T47D (cell line): Measurements from ENCODE around the gene TBC1D16.
"Not testable (repeated sequence)": the region's sequence is repeated elsewhere in the genome, so short reads cannot be mapped to it uniquely, and the experiment has no call there.

ENCODE experiments used
- DNase-seq, 2 experiments: peaks; one replicate each; pipeline versions ENCODE4 v3.0.0 to v3.0.0-alpha.2; 2011 to 2012; ENCODE audit warnings: low read depth in 1 of 2, low spot score in 1 of 2
- JUND ChIP-seq: IDR thresholded peaks from 2 replicates; pipeline ENCODE4 v1.6.1; 2012; ENCODE audit warnings: low read depth
- in situ Hi-C: cut with HindIII; loops from 2 replicates; pipeline ENCODE4 v1.10.0; 2016; ENCODE audit warnings: low sequenced_read_pairs, low pct_unique_long_range_greater_than_20kb

Gene TBC1D16

GRCh38 chr17:80002070-80002641 lies 33.5 kb downstream of the TBC1D16 start:
- in situ Hi-C loops = no loop called here

GRCh38 chr17:80000981-80001775 lies 34.5 kb downstream of the TBC1D16 start:
- in situ Hi-C loops = no loop called here
- no peak for TF ChIP-seq JUND
- DNase-seq = no peak

More at GRCh38 chr17:80002070-80002641, 33.5 kb downstream of the TBC1D16 start:
- no peak for DNase-seq
- no peak for TF ChIP-seq JUND

- in situ Hi-C loops = no loop called here
- DNase-seq = no peak
- no peak for TF ChIP-seq JUND
Measured at GRCh38 chr17:80000136-80000535, 35.5 kb downstream of the TBC1D16 start.

- in situ Hi-C loops = no loop called here
- no peak for DNase-seq
- no peak for TF ChIP-seq JUND
Measured at GRCh38 chr17:79997011-79997660, 38.5 kb downstream of the TBC1D16 start.

- no peak for DNase-seq
- TF ChIP-seq JUND = no peak
- in situ Hi-C loops = no loop called here
Measured at GRCh38 chr17:79996291-79996690, 39.4 kb downstream of the TBC1D16 start.

- no peak for DNase-seq
- TF ChIP-seq JUND = no peak
- in situ Hi-C loops = no loop called here
Measured at GRCh38 chr17:79995696-79996095, 40.0 kb downstream of the TBC1D16 start.

- no peak for TF ChIP-seq JUND
- in situ Hi-C loops = no loop called here
Measured at GRCh38 chr17:79994602-79995001, 41.1 kb downstream of the TBC1D16 start.

GRCh38 chr17:79994228-79994569 lies 41.5 kb downstream of the TBC1D16 start:
- in situ Hi-C loops, DNase-seq: not testable (repeated sequence)

More at GRCh38 chr17:79994602-79995001, 41.1 kb downstream of the TBC1D16 start:
- no peak for DNase-seq

GRCh38 chr17:79993390-79994227 lies 42.1 kb downstream of the TBC1D16 start:
- peak; percentile 85 to 98 for DNase-seq
- in situ Hi-C loops = no loop called here
- TF ChIP-seq JUND = no peak

GRCh38 chr17:79992649-79993389 lies 42.9 kb downstream of the TBC1D16 start:
- TF ChIP-seq JUND = no peak
- in situ Hi-C loops = no loop called here
- no peak for DNase-seq

GRCh38 chr17:79991924-79992648 lies 43.6 kb downstream of the TBC1D16 start:
- peak; percentile 29 to 93 for DNase-seq
- no peak for TF ChIP-seq JUND
- in situ Hi-C loops = no loop called here
